K562 (cell line): ENCODE measurements around the gene ARL6IP4.

Source experiments
- ATF1 ChIP-seq, 2 experiments: fragments of 450-650 bp in 1 of 2; IDR thresholded peaks; 2 replicates each; pipeline ENCODE4 v1.6.1; 2016; ENCODE audit warnings: missing compliant biosample characterization in 1 of 2, missing genetic modification characterization in 1 of 2
- CTCF ChIP-seq, 3 experiments: IDR thresholded peaks in 2 of 3; conservative IDR thresholded peaks in 1 of 3; 2 replicates each; pipeline ENCODE4 v1.5.1; 2011 to 2012; ENCODE audit warnings: low read length in 3 of 3, mild to moderate bottlenecking in 3 of 3, control low read depth in 2 of 3, improper control_type of control experiment in 1 of 3, inconsistent platforms in 1 of 3, low read depth in 1 of 3, mixed read lengths in 1 of 3, moderate library complexity in 1 of 3; ENCODE audit not compliant: insufficient read depth in 2 of 3
- DMBX1 ChIP-seq: fragments of 250-450 bp; sonication (Bioruptor Pico); IDR thresholded peaks from 2 replicates; pipeline ENCODE4 v1.8.0; 2022; ENCODE audit warnings: inconsistent platforms, mild to moderate bottlenecking, moderate library complexity, borderline replicate concordance
- EZH2 ChIP-seq: IDR thresholded peaks from 2 replicates; pipeline ENCODE4 v1.6.1; 2012; ENCODE audit warnings: low read depth, mild to moderate bottlenecking, inconsistent platforms, low read length, borderline replicate concordance
- HOMEZ ChIP-seq: fragments of 250-450 bp; sonication (Bioruptor Pico); IDR thresholded peaks from 2 replicates; pipeline ENCODE4 v1.4.0; 2020; ENCODE audit warnings: mild to moderate bottlenecking, moderate library complexity
- POLR2AphosphoS5 ChIP-seq: IDR thresholded peaks from 2 replicates; pipeline ENCODE4 v1.6.1; 2011; ENCODE audit warnings: mild to moderate bottlenecking, low read depth, low read length, moderate library complexity; ENCODE audit not compliant: control insufficient read depth, insufficient read depth
- RBM39 ChIP-seq: fragments of 200-400 bp; formaldehyde crosslinking; optimal IDR thresholded peaks from 2 replicates; pipeline ENCODE3; 2018; ENCODE audit warnings: low read depth, low read length
- ZNF121 ChIP-seq: sonication (generic); formaldehyde crosslinking; conservative IDR thresholded peaks from 2 replicates; pipeline ENCODE4 v1.8.0; 2022; ENCODE audit warnings: missing genetic modification reagents
- ZNF311 ChIP-seq: fragments of 250-450 bp; sonication (Bioruptor Pico); IDR thresholded peaks from 2 replicates; pipeline ENCODE4 v1.4.0; 2020; ENCODE audit warnings: mild to moderate bottlenecking, moderate library complexity
- ZZZ3 ChIP-seq: fragments of 450-650 bp; IDR thresholded peaks from 2 replicates; pipeline ENCODE4 v1.6.1; 2016; ENCODE audit warnings: antibody characterized with exemption, mild to moderate bottlenecking, moderate library complexity

- TF ChIP-seq CTCF (IDR thresholded peaks at IDR 0.05 in 2 of 3, conservative IDR thresholded peaks at IDR 0.05 in 1 of 3; ENCODE audit: insufficient read depth in 2 of 3, low read depth in 1 of 3, low read length in 3 of 3) (no peak), HOMEZ (CRISPR knock-in tag) (no peak), RBM39 (no peak), POLR2AphosphoS5 (no peak), ZZZ3 (no peak), EZH2 (no peak), ATF1 (CRISPR knock-in tag; IDR thresholded peaks at IDR 0.05) (no peak), ATF1 (tag; IDR thresholded peaks at IDR 0.05) (no peak), DMBX1 (CRISPR knock-in tag) (no peak), ZNF311 (CRISPR knock-in tag) (no peak), ZNF121 (no peak)
Measured at GRCh38 chr12:123026094-123026853, 45.8 kb downstream of the ARL6IP4 start.
